HG02943 (cell line): ENCODE data around the gene RIC3.
"Not testable (repeated sequence)": the region's sequence is repeated elsewhere in the genome, so short reads cannot be mapped to it uniquely, and the experiment has no call there.

Source experiments
- ATAC-seq: cut with Tn5 transposase; IDR thresholded peaks from one replicate; pipeline ENCODE4 v1.9.1; 2021; ENCODE audit warnings: mild to moderate bottlenecking, low read depth, moderate library complexity; ENCODE audit not compliant: unreplicated experiment

RIC3 gene

DNA sequence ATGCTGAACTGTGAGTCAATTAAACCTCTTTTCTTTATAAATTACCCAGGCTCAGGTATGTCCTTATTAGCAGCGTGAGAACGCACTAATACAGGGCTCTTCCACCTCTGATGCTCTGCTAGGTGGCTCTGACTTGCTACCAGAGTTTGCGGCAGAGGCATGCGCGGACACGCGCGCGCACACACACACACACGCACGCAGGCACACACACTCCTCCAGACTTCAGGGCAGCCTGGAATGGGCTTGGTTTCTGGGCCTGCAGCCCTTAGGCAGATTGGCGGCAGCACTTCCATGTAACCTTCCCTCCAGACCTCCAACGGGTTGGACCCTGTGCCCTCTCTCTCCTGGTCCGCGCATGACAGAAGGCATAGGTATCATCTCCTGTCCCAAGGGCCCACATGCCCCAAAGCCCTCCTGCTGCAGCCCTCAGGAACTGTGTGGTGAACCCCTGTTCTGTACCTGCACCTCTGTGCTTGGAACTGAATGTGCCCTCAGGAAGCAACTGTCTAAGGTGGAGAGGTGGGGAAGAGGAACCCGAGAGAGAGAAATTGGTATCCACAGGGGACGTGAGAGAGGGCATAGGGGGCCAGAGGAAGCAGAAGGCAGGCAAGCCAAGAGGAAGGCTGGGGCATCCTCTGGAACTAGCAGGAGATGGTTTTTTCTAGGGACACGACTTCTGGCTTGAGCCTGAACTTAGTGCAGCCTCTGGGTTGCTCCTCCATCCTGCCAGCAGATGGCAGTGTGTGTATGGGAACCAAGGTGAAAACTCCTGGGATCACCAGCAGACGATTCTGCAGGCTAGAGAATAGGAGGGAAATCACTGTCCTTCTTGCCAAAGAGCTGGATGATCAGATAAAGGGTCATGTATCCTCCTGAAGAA is 23.4 kb upstream of the RIC3 start:
- ATAC-seq: no peak

DNA sequence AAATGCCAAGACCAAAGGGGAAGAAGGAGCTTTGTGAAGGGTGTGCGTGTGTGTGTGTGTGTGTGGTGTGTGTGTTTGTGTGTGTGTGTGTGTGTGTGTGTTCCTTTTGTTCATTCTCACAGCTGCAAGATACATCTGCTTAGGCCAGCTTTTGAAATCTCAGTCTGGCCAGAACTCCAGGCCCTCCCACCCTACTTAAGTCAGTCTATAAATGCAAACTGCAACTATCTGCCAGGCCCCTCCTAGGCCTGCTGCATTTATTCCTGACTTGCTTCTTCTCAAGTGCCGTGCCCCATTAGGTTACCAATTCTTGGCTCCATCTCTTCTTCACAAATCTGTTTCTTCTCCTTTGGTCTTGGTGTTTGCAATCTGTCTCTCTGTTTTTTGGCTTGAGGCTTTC is 21.6 kb upstream of the RIC3 start:
- ATAC-seq: no peak

- ATAC-seq: no peak
These were observed 17.6 kb upstream of the RIC3 start for GRCh38 chr11:8186429-8186828.

GRCh38 chr11:8183111-8183510 is 14.3 kb upstream of the RIC3 start:
- ATAC-seq: no peak

DNA sequence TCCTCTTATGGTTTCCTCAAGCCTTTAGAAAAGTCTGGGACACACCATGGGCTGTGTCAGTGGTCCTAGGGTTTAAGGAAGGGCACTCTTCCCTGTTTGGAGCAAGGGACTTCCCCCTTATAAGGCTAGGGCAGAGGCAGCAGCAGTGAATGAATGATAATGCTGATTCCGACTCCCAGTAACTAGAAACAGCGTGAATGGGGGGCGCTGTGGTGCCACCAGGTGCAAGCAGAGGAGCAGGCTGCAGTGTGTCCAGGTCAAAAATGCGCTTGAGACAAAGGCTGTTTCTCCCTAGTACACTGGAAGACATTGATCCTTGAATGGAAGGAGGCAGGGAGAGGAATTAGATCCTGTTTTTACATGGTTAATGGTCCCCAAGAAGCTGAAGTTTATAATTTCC is 11.6 kb upstream of the RIC3 start:
- ATAC-seq: no peak

DNA sequence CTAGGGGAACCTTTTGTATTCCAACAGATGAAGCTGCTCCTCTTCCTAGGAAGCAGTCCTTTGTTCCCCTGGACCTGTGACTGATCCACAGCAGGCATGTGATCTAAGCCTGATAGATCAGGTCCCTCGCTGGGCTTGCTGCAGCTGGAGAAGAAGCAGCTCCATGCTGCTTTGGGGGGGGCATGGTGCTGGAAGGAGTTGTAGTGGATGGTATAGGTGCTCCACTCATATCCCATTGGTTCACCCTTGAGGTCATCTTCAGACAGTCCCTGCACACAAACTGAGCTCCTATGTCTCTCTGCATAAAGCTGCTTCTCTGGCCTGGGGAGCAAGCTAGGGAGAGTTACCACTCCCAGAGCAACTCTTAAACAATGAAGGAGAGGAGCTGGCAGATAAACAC is 9.5 kb upstream of the RIC3 start:
- ATAC-seq: no peak

- no peak for ATAC-seq
These were observed 8.3 kb upstream of the RIC3 start for GRCh38 chr11:8177136-8177535.

DNA sequence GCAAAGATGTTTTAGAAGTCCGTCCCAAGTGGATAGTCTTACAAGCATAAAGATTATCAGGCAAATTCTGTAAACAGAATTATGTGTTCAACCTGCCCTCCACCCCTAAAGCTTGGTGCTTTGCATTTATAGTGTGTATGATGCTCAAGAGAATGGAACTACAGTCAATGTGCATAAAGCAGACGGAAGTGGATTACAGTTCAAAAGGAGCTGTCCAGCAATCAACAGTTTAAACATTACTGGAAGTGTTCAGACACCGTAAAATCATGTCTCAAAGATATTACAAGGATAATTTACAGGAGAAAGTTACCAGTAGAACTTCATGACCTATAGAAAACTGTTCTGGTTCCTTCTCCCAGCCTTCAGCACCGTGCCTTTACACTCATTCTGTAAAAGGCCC is 1.0 kb downstream of the RIC3 start:
- ATAC-seq: no peak

DNA sequence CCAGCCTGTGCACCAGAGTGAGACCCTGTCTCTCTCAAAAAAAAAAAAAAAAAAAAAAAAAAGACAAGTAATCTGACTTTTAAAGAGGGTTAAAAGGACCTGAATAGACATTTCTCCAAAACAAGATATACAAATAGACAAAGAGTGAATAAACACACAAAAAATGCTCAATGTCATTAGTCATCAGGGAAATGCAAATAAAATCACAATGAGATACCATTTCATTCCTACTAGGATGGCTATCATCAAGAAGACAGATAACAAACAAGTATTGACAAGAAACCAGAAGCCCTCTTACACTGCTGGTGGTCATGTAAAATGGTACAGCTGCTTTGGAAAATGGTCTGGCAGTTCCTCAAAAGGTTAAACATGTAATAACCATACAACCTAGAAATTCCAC is 4.1 kb downstream of the RIC3 start:
- no peak for ATAC-seq

- not testable (repeated sequence) for ATAC-seq
These were observed 7.1 kb downstream of the RIC3 start for GRCh38 chr11:8161627-8162304.

DNA sequence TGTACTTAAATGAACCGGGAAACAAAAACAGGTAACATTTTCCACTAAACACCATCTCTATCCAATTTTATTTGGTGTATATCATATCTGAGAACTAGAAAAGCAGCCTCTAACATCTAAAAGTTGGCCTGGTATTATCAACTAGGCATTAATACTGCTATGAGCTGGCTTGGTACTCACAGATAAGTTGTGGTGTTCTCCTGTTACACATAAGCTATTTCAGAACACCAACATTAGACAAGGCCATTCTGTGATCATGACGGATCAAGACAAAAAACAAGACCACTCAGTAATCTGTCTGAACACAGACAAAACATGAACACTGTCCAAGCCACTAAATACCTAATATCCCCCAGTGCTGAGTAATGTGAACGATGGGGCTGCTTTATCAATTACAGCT is 11.9 kb downstream of the RIC3 start:
- no peak for ATAC-seq

- ATAC-seq: no peak
These were observed 19.1 kb downstream of the RIC3 start for GRCh38 chr11:8149726-8150125.

GRCh38 chr11:8138526-8138925 is 30.3 kb downstream of the RIC3 start:
- ATAC-seq: no peak

GRCh38 chr11:8127447-8127846 is 41.4 kb downstream of the RIC3 start:
- no peak for ATAC-seq

- no peak for ATAC-seq
These were observed 42.1 kb downstream of the RIC3 start for GRCh38 chr11:8126649-8127289.

DNA sequence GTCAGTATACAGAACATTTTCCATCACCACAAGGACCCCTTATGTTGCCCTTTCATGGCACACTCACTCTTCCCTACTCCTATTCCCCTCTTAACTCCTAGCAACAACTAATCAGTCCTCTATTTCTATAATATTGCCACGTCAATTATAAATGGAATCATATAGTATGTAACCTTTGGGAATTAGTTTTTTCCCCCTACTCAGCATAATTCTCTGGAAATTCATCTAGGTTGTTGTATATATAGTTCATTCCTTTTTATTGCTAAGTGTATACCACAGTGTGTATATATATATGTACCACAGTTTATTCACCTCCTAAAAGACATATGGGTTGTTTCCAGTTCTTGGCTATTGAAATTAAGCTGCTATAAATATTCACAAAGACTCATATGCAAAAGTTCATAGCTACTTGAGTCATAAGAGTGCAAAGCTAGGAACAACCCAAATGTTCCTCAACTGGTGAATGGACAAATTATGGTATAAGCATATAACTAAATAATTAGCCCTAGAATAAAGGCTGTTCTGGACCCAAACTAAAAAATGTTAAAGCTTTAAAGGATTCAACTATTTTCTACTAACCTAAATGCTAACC is 46.6 kb downstream of the RIC3 start:
- ATAC-seq: no peak

- no peak for ATAC-seq
These were observed 57.2 kb downstream of the RIC3 start for GRCh38 chr11:8111636-8112035.

DNA sequence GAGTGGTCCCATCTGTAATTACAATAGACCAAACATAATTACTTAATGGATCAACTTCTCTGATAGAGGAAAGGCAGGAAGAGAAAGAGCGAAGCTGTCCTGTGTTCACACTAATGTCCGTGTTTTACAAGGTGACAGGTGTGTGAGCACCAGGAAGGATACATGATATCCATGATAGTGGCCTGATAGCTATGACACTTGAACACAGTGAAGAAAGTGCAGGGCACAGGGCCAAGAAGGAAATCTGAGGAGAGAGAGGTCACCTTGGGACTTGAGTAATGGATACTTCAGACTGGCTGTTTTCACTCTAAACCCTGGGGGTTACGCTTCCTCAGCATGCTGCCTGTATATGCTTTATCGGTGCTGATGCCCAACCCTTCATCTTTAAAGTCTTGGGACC is 58.4 kb downstream of the RIC3 start:
- no peak for ATAC-seq

- ATAC-seq: no peak
These were observed 59.1 kb downstream of the RIC3 start for GRCh38 chr11:8109675-8110074.

DNA sequence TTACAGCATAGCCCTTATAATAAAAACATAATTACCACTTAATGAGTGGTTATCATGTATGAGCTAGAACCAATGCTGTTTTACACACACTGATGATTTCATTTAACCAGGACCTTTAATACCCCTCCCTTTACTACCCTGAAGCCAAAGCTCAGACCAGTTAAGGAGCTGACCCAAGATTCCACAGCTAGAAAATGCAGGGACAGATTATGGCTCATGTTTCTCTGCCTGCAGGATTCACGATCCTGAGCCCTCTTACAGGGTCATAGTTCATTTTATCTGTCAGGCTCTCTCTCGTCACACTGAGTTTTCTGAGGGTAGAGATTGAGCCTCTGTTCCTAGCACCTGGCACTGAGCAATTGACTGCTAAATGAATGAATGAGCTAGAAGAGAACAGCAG is 60.4 kb downstream of the RIC3 start:
- ATAC-seq: no peak

GRCh38 chr11:8107642-8108041 is 61.2 kb downstream of the RIC3 start:
- no peak for ATAC-seq
